Medulla oblongata (tissue), 1 donor: ENCODE data around the gene GDF11.

ENCODE experiments used
- DNase-seq: peaks from one replicate; pipeline ENCODE4 v3.0.0-alpha.2; 2015; ENCODE audit errors: extremely low spot score

GDF11 gene

DNA sequence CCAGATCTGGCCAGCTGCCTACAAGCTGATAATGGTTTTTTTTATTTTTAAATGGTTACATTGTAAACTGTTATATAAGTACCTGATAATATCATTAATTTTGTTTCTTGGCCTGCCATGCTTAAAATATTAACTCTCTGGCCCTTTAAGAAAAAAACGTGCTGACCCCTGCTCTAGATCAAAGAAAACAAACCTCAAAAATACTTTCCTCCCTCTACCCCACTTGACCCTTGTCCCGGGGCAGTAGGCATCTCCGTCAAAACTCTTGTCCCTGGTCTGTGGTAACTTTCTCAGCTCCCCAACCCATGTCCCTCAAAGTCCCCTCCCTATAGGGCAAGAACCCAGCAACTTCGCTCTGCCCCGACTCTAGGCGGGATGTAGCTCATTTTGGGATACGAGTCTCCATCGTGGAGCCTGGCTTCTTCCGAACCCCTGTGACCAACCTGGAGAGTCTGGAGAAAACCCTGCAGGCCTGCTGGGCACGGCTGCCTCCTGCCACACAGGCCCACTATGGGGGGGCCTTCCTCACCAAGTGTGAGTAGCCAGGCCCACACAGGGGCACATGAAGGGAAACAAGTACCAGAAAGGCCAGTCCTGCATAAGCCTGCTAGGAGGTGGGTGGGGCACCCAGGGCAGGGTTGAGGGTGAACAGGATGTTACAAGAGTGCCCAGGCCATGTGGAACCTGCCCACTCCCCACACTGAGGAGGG is 19.3 kb upstream of the GDF11 start:
- DNase-seq = no peak

DNA sequence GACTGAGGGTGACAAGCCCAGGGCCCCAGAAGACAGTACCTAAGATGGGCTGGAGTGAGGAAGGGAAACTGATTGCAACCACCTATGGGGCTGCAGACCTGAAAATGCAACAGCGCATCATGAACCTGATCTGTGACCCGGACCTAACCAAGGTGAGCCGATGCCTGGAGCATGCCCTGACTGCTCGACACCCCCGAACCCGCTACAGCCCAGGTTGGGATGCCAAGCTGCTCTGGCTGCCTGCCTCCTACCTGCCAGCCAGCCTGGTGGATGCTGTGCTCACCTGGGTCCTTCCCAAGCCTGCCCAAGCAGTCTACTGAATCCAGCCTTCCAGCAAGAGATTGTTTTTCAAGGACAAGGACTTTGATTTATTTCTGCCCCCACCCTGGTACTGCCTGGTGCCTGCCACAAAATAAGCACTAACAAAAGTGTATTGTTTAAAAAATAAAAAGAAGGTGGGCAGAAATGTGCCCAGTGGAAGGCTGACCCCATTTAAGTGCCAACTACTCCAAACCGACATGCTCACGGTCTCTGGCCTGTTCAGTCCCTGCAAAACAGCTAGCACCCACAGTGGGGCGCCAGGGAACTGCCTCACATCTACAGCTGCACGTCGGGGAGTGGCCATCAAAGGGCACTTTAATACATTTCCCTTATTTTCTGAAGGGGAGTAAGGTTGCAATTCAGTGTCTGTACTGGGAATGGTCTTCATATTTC is 18.5 kb upstream of the GDF11 start:
- peak; percentile 82 for DNase-seq

DNA sequence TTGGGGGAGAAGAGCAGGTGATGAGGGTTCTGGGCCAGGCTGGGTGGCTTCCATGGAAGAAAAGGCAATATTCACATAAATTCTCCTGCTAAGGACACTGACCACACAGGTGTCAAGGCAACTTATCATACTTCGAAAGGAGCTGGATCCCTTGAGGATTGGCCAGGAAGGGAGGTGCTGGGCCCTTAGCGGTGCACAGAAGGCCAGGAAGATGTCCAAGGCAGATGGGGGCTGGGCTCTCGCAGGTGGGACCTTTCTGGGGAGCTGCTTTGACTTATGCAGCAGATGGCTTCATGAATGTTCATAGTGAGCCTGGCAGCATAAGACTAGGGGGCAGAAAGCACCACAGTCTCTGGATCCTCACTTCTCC is 18.0 kb upstream of the GDF11 start:
- peak; percentile 7 for DNase-seq

DNA sequence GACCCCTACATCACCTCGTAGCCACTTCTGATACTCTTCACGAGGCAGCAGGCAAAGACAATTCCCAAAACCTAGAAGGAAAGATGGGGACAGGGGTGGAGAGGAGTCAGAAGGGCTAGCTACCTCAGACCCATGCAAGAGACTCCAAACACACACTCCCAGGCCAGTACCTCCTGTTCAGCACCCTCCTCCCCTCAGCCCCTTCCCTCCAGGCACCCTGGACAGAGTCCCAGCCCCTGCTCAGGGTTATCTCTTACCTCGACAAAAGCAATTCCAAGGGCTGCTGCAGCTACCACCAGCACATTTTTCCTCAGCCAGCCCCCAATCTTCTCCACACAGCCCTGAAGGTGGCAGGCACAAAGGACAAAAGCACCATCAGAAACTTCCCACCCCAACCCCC is 17.4 kb upstream of the GDF11 start:
- DNase-seq = no peak

DNA sequence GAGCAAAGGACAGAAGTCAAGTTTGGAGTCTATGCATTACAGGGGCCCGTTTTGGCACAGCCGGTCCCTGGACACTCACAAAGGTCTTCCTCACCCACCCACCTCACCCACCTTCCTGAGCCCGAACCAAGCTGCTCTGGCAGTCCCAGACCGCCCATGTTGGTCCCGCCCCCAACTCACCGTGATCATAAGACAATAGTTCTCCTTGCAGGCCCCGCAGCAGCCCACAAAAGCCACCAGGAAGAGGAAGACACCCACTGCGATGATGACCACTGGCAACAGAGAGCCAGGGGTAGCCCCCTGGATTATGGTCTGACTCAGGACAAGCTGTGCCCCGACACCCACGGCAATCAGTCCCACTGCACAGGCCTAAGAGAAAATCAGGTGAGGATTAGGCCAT is 16.0 kb upstream of the GDF11 start:
- no peak for DNase-seq

DNA sequence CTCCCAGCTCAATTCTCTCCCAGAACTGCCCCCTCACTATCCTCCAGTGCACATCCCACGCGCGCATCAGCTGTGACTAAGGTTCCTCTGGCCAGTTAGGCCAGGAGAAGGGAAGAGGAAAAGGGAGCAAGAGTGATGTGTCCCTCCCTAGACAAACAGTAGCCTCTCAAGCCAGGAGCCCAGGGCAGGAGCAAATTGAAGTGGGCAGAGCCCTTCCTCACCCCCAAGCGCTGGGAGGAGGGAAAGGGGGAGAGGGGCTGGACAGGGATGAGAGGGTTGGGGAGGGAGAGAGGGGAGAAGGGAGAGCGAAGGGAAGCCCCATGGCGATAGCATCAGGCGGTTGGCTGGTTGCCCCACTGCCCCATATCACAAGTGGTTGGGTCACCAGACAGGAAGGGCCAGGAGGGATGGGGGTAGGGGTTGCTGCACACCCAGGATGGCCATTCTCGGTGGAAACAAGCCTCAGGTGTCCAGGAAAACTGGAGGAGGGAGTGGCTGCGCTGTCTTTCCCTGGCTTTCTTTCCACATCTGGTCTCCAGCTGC is 15.2 kb upstream of the GDF11 start:
- peak; percentile 58 for DNase-seq

DNA sequence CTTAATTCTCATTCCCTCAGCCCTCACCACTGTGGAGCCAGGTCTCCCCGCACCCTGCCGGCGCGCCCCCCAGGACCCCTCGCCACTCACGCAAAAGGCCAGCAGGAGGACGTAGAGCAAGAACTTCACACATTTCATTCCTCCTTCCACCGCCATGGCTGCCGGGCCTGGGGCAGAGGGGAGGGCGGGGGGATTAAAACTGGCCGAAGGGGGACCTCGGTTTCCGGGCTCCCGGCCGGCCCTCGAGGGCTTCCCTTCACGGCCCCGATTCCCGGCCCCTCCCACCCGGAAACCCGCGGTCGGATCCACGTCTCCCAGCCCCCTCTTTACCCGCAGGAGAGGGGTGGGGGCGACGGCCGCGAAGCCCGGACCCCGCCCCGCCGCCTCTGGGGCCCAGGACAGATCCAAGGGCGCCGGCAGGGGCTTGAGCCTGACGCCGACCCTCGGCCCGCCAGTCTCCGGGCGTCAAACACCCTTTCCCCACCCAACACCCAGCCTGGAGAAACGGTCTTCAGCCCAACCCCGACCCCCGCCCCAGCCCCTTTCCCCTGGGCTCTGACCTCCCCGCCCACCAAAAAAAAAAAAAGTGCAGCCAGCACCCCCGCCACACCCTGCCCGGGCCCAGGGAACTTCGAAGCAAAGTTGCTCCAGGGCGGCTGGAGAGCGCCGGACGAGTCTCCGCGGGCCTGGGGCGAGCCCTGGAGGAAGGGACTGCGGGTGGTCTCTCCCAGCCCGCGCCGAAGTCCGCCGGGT is 14.6 kb upstream of the GDF11 start:
- peak; percentile 76 for DNase-seq

DNA sequence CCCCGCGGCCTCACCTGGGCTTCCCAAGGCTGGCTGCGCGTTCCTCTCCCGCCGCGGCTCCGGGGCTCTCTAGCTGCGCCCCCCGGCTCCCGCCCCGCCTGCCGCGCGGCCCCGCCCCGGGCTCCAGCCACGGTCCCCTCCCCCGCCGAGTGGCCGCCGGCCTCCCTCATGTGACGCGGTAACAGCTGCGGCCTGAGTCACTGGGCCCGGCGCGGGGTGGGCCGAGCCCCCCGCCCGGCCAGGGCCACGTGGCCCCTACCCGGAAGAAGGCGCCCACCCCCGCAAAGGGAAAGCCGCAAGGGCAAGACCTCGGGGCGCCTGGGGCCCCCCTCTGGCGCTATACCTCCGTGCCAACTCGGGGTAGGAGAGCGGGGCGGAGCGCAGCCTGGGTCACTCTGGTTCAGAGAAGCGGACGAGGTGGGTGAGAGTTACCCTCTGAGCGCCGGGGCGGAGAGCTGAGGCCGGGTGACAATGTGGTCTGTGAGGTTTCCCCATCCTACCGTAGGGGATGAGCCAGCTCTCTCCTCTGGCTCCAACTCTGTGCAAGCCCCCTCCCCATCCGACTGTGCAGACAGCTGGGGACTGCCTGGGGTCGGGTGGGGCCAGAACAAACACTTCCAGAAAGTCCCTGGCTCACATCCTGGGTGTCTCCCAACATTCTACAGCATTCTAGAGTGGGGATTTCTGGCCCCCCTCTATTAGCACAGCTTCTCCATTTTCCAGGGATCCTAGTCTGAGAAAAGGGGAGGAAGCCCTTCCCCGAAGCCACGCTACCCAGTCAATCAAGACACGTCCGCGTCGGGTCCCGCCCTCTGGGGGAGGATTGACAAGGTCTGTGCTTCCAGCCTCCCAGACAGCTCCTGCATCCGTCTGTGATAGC is 13.7 kb upstream of the GDF11 start, which contains the start of gene CD63:
CD63 (minus strand) TSS at position 71 of the 880 bp plus-strand sequence. CDS start 668 bp downstream, outside the sequence.
- DNase-seq = peak; percentile 98

DNA sequence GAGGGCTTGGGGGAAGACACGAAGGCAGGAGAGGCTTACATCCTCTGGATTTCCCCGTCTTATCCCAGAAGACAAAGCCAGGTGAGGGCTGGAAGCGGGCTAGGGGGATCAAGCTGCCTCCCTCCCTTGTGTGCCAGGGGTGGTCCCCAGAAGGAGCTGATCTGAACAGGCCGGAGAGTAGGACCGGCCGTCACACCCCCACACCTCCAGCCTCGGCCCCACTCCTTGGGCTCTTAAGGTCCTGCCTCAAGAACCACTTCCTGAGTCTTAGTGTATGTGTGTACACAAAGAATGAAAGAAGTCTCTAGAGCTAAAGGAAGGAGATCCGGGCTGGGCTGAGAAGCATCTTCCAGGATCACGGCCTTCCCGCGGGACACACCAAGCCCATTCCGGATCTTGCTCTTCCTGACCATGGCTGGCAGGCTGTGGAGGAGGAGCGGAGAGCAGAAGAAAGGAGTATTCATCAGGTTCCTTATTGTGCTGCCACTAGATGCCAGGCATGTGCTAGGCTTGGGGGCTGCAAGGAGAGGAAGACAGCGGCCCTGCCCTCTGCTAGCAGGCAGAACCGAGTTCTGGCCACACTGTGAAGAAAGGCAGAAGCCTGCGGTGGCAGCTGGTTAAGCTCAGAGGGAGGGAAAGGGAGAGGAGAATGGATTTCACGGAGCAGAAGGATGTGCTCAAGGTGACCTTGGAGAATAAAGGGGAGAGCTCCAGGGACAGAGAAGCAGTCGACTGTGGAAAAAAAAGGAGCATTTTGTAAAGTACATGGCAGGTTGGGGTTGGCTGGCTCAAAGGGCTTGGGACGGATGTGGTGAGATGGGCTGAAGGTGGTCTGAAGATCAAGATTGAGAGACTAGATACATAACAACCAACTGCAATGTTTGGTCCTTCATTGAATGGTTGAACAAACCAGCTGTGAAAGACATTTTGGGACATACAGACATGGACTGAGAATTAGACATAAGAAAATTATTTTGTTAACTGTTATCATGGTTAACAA is 12.8 kb upstream of the GDF11 start:
- DNase-seq = peak; percentile 88

DNA sequence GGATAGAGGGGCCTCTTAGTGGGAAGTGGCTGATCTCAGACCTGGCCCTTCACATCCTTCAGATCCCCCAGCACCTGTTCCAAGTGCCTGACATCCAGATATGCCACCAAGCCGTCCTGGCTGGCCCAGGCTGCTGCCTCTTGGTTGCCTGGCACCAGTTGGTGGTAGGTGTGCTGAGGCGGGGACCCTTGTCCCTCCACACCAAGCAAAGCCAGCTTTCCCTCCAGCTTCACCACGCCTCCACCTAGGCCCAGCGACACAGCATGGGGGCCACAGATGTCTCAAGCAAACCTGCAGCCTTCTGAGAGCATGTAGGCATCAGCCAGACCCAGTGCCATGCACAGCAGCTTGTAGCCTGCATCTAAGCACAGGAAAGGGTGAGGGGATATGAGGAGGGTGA is 10.6 kb upstream of the GDF11 start:
- DNase-seq = no peak

DNA sequence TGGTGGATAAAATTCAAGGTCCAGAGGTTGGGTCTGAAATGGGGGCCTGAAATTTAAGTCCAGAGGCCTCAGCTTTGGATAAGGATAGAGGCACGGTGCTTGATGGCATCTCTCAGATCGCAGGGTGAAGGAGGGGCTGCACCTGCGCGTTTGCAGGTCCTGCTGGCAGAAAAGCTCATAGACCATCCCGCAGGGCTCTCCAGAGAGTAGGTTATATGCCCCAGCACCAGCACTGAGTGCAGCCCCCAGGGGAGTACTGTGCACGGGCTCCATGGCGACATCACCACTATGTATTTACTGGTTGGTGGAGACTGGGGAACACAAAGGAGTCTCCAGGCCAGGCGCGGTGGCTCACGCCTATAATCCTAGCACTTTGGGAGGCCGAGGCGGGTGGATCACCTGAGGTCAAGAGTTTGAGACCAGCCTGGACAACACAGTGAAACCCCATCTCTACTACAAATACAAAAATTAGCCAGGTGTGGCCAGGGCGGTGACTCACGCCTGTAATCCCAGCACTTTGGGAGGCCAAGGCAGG is 9.8 kb upstream of the GDF11 start:
- DNase-seq = no peak

DNA sequence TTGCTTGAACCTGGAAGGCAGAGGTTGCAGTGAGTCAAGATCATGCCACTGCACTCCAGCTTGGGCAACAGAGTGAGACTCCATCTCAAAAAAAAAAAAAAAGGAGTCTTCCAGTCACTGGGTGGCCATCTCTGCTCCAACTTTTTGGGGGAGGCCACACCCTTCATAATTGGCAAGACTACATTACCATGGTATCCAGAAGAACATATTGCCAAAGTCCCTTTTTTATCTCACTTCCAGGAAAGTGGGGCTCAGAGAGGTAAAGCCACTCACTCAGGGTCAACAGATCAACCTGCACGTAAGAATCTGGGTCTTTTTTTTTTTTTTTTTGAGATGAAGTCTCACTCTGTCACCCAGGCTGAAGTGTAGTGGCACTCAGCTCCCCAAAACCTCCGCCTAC is 9.1 kb upstream of the GDF11 start:
- no peak for DNase-seq

DNA sequence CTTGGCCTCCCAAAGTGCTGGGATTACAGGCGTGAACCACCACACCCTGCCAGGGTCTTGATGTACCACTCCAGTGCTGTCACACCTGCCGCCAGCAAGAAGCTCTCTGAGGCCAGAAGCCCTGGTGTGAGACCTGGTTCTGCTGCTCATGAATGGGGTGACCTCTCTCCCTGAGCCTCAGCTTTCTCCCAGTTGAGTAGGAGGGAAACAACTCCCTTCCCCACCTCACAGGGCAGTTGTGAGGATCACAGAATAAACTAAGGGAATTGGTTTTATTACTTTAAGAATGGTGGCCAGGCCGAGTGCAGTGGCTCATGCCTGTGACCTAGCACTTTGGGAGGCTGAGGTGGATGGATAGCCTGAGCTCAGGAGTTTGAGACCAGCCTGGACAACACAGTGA is 8.3 kb upstream of the GDF11 start:
- DNase-seq = no peak

DNA sequence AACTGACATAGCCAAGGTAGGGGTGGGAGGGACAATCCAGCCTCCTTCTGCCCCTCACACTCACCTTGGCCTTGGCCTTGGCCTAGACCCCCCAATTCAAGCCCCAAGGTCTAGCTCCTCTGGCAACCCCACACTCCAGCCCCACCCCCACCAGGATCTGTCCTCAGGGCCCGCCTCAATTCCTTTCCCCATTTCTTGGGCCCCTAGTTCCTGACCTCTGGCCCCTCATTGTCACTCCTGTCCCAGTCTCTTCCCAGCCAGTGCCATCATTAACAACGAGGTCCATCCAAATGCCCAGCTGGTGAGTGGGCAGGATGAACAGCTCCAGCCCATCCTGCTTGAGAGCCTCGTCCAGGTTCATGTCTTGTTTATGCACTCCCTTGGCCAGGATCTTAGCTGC is 6.8 kb upstream of the GDF11 start:
- no peak for DNase-seq

DNA sequence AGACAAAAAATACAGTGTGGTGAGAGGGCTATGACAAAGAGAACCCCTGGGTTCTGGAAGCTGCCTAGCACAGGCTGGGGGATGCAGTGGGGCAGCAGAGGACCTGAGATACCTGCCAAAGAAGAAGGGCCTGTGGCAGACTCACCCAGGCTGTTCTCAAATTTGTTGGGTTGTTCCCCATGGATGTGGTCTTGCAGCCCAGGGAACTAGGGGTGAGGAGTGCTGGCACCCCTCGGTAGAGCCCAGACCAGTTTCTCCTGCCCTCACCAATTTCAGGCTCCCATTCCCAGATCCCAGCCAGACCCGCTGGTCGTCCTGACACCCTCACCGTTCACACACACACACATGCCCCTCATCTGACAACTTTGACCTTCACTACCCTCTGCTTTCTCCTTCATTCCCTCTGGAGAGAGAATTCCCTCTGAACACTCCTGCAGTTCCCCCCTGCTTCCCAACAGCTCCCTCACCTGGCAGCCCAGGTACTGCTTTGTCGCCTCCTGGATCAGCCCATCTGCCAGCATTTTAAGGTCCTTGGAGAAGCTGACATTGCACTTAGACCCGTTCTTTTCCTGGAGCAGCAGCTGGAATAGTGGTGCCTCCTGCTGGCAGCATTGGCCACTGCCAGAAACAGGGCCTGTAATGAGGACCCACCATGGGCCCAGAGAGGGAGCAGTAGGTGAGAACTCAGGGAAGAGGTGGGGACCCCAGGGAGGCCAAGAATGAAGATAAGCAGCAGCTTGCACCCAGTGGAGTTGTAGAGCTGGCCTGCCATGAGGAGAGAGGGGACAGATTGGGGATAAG is 5.9 kb upstream of the GDF11 start:
- DNase-seq = peak; percentile 83

DNA sequence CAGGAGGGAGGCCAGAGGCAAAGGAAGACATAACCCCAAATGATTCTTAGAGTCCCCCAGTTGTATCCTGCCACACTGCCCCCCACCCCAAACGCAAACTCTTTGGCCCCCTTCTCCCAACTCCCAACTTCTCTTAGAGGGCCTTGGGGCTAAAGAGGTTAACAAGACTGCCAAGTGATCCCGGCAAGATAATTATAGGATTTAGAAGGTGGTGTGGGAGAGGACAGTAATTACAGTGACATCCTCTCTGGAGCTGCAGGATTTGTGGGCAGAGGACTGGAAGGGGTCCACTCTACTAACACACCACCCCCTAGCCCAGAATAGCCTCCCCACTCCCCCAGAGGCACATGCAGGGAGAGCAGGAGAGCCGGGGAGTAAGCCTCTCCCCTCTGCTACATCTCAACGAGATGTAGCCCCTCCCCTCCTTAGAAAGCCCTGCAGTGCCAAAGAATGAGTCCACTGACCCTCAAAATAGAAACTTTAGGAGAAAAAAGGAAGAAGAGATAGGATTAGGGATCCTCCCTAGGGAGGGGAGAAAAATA is 5.3 kb upstream of the GDF11 start:
- DNase-seq = peak; percentile 11

DNA sequence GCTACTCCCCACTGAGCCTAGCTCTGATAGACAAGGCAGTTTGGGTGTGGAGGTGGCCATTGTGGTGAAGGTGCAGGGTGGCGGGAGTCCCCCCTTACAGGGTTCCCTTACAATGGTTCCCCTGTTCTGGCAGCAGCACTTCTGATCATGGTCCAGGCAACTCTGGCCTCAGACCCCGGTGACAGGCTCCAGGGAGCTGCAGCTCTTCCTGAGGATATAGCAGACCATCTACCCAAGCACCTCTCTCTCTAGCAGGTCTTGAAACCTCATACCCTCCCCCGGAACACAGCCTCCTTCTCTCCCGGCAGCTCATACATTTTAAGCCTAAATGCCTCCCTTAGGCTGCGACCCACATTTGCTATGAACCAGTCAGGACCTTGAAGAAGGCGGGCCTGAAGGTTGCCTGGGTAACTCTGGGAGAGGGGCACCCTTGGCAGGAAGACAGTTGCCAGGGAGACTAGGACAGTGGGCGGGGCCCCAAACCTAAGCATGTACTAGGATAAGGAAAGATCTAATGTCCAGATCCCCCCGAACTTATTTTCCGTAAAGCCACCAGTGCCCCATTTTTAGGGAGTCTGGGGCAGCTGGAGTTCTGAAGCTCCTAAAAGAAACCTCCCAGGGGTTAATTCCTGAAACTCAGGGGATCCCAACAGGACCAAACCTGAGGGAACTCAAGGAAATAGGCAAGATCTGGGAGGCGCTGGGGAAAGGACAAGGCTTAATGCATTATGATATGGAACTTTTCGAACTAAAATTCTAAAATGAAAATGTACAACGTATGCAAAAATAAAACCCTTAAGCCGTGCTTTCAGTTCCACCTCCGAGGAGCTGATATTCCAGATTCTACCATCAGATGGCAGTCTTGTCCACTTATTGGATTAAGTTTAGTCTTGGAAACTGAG is 4.5 kb upstream of the GDF11 start:
- peak; percentile 96 for DNase-seq

DNA sequence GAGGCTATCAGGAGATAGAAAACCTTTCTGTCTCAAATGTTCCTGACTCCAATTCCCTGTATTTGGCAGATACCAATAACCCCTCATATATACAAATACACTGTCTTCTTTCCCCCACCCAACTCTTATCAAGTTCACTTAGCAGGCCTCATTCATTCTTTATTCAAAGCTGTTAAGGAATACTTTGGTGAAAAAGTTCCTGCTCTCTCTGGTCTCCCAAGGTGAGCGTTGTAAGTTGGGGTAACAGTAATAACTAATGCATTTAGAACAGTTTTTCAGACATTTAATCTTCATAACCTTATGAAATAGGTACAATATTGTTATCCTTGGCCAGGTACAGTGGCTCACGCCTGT is 3.9 kb upstream of the GDF11 start:
- no peak for DNase-seq
